ENCODE measurements around the gene MAPKAPK2. TPM values are rescaled to one million over a fixed set of nuclear protein-coding genes. Genes with fewer than 3 reads are reported as not detected.

Gene MAPKAPK2
- total and polyA plus RNA-seq, 2 of the 13 experiments (the other 11 are each of a cell fraction or from before 2014, with no cell fraction given), result 16.6 to 34.0 TPM

DNA sequence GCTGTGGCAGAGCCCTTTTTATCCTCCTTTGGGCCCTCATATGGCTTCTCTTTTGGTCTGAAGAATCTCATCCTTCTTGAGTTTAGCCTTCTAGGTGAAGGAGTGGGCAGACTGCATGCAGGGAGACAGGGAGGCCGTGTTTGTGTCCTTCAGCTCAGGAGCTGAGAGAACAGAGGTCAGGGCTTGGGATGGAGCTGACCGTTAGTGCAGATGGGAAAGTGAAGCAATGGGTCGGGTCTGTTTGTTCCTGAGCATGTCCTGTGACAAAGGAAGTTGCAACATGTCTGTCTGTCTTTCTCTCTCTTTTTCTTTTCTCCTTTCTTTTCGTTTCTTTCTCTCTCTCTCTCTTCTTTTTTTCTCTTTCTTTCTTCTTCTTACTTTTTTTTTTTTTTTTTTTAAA is 14.9 kb downstream of the MAPKAPK2 start (continued):
- TF ChIP-seq, protein P1, sequence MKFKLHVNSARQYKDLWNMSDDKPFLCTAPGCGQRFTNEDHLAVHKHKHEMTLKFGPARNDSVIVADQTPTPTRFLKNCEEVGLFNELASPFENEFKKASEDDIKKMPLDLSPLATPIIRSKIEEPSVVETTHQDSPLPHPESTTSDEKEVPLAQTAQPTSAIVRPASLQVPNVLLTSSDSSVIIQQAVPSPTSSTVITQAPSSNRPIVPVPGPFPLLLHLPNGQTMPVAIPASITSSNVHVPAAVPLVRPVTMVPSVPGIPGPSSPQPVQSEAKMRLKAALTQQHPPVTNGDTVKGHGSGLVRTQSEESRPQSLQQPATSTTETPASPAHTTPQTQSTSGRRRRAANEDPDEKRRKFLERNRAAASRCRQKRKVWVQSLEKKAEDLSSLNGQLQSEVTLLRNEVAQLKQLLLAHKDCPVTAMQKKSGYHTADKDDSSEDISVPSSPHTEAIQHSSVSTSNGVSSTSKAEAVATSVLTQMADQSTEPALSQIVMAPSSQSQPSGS (CRISPR knock-in tag; IDR thresholded peaks at IDR 0.05), result no peak
- TF ChIP-seq, protein P2, sequence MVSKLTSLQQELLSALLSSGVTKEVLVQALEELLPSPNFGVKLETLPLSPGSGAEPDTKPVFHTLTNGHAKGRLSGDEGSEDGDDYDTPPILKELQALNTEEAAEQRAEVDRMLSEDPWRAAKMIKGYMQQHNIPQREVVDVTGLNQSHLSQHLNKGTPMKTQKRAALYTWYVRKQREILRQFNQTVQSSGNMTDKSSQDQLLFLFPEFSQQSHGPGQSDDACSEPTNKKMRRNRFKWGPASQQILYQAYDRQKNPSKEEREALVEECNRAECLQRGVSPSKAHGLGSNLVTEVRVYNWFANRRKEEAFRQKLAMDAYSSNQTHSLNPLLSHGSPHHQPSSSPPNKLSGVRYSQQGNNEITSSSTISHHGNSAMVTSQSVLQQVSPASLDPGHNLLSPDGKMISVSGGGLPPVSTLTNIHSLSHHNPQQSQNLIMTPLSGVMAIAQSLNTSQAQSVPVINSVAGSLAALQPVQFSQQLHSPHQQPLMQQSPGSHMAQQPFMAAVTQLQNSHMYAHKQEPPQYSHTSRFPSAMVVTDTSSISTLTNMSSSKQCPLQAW (CRISPR knock-in tag; IDR thresholded peaks at IDR 0.05), result no peak
- TF ChIP-seq ZSCAN21 (CRISPR knock-in tag; IDR thresholded peaks at IDR 0.05; ENCODE audit: borderline replicate concordance), result no peak
- no peak for TF ChIP-seq ZNF383 (CRISPR knock-in tag; IDR thresholded peaks at IDR 0.05; ENCODE audit: borderline replicate concordance)
- TF ChIP-seq, protein P3, sequence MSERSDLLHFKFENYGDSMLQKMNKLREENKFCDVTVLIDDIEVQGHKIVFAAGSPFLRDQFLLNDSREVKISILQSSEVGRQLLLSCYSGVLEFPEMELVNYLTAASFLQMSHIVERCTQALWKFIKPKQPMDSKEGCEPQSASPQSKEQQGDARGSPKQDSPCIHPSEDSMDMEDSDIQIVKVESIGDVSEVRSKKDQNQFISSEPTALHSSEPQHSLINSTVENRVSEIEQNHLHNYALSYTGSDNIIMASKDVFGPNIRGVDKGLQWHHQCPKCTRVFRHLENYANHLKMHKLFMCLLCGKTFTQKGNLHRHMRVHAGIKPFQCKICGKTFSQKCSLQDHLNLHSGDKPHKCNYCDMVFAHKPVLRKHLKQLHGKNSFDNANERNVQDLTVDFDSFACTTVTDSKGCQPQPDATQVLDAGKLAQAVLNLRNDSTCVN (CRISPR knock-in tag; IDR thresholded peaks at IDR 0.05; ENCODE audit: borderline replicate concordance), result no peak
- TF ChIP-seq CBX1 (IDR thresholded peaks at IDR 0.05; ENCODE audit: low read depth), result no peak
- TF ChIP-seq, protein P4, sequence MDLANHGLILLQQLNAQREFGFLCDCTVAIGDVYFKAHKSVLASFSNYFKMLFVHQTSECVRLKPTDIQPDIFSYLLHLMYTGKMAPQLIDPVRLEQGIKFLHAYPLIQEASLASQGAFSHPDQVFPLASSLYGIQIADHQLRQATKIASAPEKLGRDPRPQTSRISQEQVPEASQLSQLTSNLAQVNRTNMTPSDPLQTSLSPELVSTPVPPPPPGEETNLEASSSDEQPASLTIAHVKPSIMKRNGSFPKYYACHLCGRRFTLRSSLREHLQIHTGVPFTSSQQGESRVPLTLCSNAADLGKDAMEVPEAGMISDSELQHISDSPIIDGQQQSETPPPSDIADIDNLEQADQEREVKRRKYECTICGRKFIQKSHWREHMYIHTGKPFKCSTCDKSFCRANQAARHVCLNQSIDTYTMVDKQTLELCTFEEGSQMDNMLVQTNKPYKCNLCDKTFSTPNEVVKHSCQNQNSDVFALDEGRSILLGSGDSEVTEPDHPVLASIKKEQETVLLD (CRISPR knock-in tag; IDR thresholded peaks at IDR 0.05; ENCODE audit: low read depth), result no peak
- TF ChIP-seq ZNF160 (CRISPR knock-in tag; IDR thresholded peaks at IDR 0.05), result no peak
- TF ChIP-seq ZNF788 (CRISPR knock-in tag; IDR thresholded peaks at IDR 0.05; ENCODE audit: borderline replicate concordance), result no peak; the same call in 1 of the 2 replicates
- peak; percentile 51; the same call in 1 of the 2 replicates for TF ChIP-seq IRF2 (CRISPR knock-in tag; IDR thresholded peaks at IDR 0.05)
- TF ChIP-seq CENPT (CRISPR knock-in tag; IDR thresholded peaks at IDR 0.05; ENCODE audit: low read depth), result no peak
- TF ChIP-seq RCOR2 (CRISPR knock-in tag; IDR thresholded peaks at IDR 0.05), result peak; percentile 65; the same call in 1 of the 2 replicates
- TF ChIP-seq CBX5 (CRISPR knock-in tag; IDR thresholded peaks at IDR 0.05; ENCODE audit: borderline replicate concordance), result 0 out of 2 replicates have a peak, but pooled peaks have one; percentile 28
- no peak for TF ChIP-seq SRSF1 (optimal IDR thresholded peaks at IDR 0.05; ENCODE audit: low read depth, low read length)
- TF ChIP-seq EED (CRISPR knock-in tag; IDR thresholded peaks at IDR 0.05), result no peak
- TF ChIP-seq MIER3 (CRISPR knock-in tag; IDR thresholded peaks at IDR 0.05; ENCODE audit: borderline replicate concordance), result peak; percentile 35; the same call in 1 of the 2 replicates
- TF ChIP-seq, protein P5, sequence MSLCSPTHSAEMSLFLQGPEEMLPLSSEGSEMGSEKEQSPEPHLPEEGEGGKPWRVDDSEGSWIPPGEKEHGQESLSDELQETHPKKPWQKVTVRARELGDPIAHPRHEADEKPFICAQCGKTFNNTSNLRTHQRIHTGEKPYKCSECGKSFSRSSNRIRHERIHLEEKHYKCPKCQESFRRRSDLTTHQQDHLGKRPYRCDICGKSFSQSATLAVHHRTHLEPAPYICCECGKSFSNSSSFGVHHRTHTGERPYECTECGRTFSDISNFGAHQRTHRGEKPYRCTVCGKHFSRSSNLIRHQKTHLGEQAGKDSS (CRISPR knock-in tag; IDR thresholded peaks at IDR 0.05; ENCODE audit: borderline replicate concordance, low read depth), result peak; percentile 29; the same call in 1 of the 2 replicates
- TF ChIP-seq, protein P6, sequence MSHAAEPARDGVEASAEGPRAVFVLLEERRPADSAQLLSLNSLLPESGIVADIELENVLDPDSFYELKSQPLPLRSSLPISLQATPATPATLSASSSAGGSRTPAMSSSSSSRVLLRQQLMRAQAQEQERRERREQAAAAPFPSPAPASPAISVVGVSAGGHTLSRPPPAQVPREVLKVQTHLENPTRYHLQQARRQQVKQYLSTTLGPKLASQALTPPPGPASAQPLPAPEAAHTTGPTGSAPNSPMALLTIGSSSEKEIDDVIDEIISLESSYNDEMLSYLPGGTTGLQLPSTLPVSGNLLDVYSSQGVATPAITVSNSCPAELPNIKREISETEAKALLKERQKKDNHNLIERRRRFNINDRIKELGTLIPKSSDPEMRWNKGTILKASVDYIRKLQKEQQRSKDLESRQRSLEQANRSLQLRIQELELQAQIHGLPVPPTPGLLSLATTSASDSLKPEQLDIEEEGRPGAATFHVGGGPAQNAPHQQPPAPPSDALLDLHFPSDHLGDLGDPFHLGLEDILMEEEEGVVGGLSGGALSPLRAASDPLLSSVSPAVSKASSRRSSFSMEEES (CRISPR knock-in tag; IDR thresholded peaks at IDR 0.05), result peak; percentile 96
- TF ChIP-seq, protein P7, sequence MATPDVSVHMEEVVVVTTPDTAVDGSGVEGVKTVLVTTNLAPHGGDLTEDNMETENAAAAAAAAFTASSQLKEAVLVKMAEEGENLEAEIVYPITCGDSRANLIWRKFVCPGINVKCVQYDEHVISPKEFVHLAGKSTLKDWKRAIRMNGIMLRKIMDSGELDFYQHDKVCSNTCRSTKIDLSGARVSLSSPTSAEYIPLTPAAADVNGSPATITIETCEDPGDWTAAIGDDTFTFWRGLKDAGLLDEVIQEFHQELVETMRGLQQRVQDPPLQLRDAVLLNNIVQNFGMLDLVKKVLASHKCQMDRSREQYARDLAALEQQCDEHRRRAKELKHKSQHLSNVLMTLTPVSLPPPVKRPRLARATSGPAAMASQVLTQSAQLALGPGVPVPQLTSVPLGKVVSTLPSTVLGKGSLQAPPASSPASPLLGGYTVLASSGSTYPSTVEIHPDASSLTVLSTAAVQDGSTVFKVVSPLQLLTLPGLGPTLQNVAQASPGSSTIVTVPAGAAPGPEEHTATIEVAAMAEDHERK (CRISPR knock-in tag; IDR thresholded peaks at IDR 0.05; ENCODE audit: low read depth), result no peak
- TF ChIP-seq FOSL2 (CRISPR knock-in tag; IDR thresholded peaks at IDR 0.05), result peak; percentile 49
- TF ChIP-seq SOX5 (CRISPR knock-in tag; IDR thresholded peaks at IDR 0.05; ENCODE audit: borderline replicate concordance), result peak; percentile 92
